ENCODE measurements around the gene AKR1C2.
"Not testable (repeated sequence)": the region's sequence is repeated elsewhere in the genome, so short reads cannot be mapped to it uniquely, and the experiment has no call there.

GRCh38 chr10:4943416-4943815 is 60.2 kb downstream of the AKR1C2 start:
- TF ChIP-seq CTCF, POLR2A, EP300 (IDR thresholded peaks at IDR 0.05): not testable (repeated sequence)
